H1 (cell line): ENCODE results near the gene TNFRSF8. TPM values are rescaled to one million over a fixed set of nuclear protein-coding genes. Genes with fewer than 3 reads are reported as not detected.

Experiments used
- CTCF ChIA-PET: fragments of 300-600 bp; sonication (Branson Sonifier 250); formaldehyde crosslinking; loops from one replicate; lab custom pipeline; 2021; ENCODE audit not compliant: partially characterized antibody; lab: Charles Lee
- POLR2A ChIA-PET: fragments of 300-600 bp; sonication (Branson Sonifier 250); formaldehyde crosslinking; loops from one replicate; lab custom pipeline; 2021; ENCODE audit warnings: inconsistent platforms; ENCODE audit not compliant: partially characterized antibody; lab: Charles Lee
- DNase-seq, 2 experiments: peaks; one replicate each; pipeline versions ENCODE4 v3.0.0 to v3.0.0-alpha.2; 2010 to 2022; ENCODE audit warnings: low spot score in 2 of 2, low read depth in 1 of 2, mixed read lengths in 1 of 2
- FAIRE-seq: peaks from 2 replicates; lab custom pipeline; 2011; peaks lifted over from hg19 to GRCh38; lab: Jason Lieb, UNC
- H2AFZ ChIP-seq: 2 replicates; pipeline ENCODE4 v1.8.1; 2012; ENCODE audit warnings: low read length, inconsistent platforms
- H2AK5ac ChIP-seq: 2 replicates; pipeline ENCODE4 v1.6.1; 2013; ENCODE audit warnings: low read depth, low read length
- H2BK120ac ChIP-seq: replicated peaks from 2 replicates; pipeline ENCODE3; 2013; ENCODE audit warnings: low read depth, low read length, inconsistent platforms
- H2BK12ac ChIP-seq: 2 replicates; pipeline ENCODE4 v1.6.1; 2013; ENCODE audit warnings: low read depth, low read length
- H2BK15ac ChIP-seq: 2 replicates; pipeline ENCODE4 v1.6.1; 2013; ENCODE audit warnings: low read length
- H2BK20ac ChIP-seq: 2 replicates; pipeline ENCODE4 v1.6.1; 2013; ENCODE audit warnings: low read length
- H2BK5ac ChIP-seq: 2 replicates; pipeline ENCODE4 v1.6.1; 2013; ENCODE audit warnings: low read depth, low read length
- H3K14ac ChIP-seq: 2 replicates; pipeline ENCODE4 v1.6.1; 2013; ENCODE audit warnings: inconsistent platforms; ENCODE audit not compliant: insufficient read length
- H3K18ac ChIP-seq: 2 replicates; pipeline ENCODE4 v1.6.1; 2013; ENCODE audit warnings: low read length; ENCODE audit errors: extremely low read depth
- H3K23ac ChIP-seq: 2 replicates; pipeline ENCODE4 v1.6.1; 2013; ENCODE audit warnings: inconsistent platforms; ENCODE audit not compliant: insufficient read length
- H3K23me2 ChIP-seq: 2 replicates; pipeline ENCODE4 v1.6.1; 2013; ENCODE audit warnings: low read depth, low read length
- H3K27ac ChIP-seq: 2 replicates; pipeline ENCODE4 v1.6.1; 2011; ENCODE audit warnings: low read depth, low read length, inconsistent platforms
- H3K27me3 ChIP-seq, 4 experiments: replicated peaks in 1 of 4; 1 replicate in 1 of 4; 2 replicates in 3 of 4; pipeline versions ENCODE4 v1.6.1 to v1.8.1; 2011 to 2013; ENCODE audit warnings: low read length in 3 of 4, mild to moderate bottlenecking in 3 of 4, inconsistent platforms in 2 of 4, mixed read lengths in 2 of 4, moderate library complexity in 1 of 4; ENCODE audit not compliant: control insufficient read depth in 3 of 4, insufficient read depth in 3 of 4; ENCODE audit errors: extremely low read depth in 1 of 4
- H3K36me3 ChIP-seq, 4 experiments: 2 replicates each; pipeline versions ENCODE4 v1.6.1 to v1.8.1; 2011 to 2013; ENCODE audit warnings: mild to moderate bottlenecking in 4 of 4, low read length in 3 of 4, moderate library complexity in 2 of 4, control low read depth in 1 of 4, inconsistent platforms in 1 of 4; ENCODE audit not compliant: insufficient read depth in 4 of 4, control insufficient read depth in 2 of 4
- H3K4ac ChIP-seq: replicated peaks from 2 replicates; pipeline ENCODE3; 2013; ENCODE audit warnings: low read length, low read depth, mixed read lengths, inconsistent platforms; ENCODE audit not compliant: insufficient read length
- H3K4me1 ChIP-seq, 4 experiments: replicated peaks in 1 of 4; 1 replicate in 1 of 4; 2 replicates in 3 of 4; pipeline versions ENCODE4 v1.6.1 to v1.8.1; 2011 to 2013; ENCODE audit warnings: low read length in 3 of 4, inconsistent platforms in 2 of 4, mixed read lengths in 1 of 4; ENCODE audit not compliant: insufficient read depth in 4 of 4, control insufficient read depth in 3 of 4
- H3K4me2 ChIP-seq, 2 experiments: 2 replicates each; pipeline versions ENCODE4 v1.6.1 to v1.8.1; 2011 to 2013; ENCODE audit warnings: low read depth in 2 of 2, low read length in 2 of 2, control low read depth in 1 of 2, inconsistent platforms in 1 of 2, mild to moderate bottlenecking in 1 of 2; ENCODE audit not compliant: insufficient read depth in 1 of 2
- H3K4me3 ChIP-seq, 4 experiments: fragments of 200-600, 300-600 bp in 1 of 4; sonication (generic), shearing (Covaris generic), sonication (Bioruptor Twin) in 1 of 4; 2 replicates each; pipeline versions ENCODE4 v1.5.1 to v1.8.1; 2011 to 2016; ENCODE audit warnings: low read length in 4 of 4, low read depth in 3 of 4, control low read depth in 2 of 4, inconsistent platforms in 2 of 4, mild to moderate bottlenecking in 2 of 4, mixed read lengths in 1 of 4, moderate library complexity in 1 of 4; ENCODE audit not compliant: insufficient read depth in 2 of 4; ENCODE audit errors: extremely low read depth in 1 of 4
- H3K56ac ChIP-seq: replicated peaks from 2 replicates; pipeline ENCODE3; 2013; ENCODE audit warnings: low read depth, mild to moderate bottlenecking, mixed read lengths, low read length, inconsistent platforms; ENCODE audit not compliant: insufficient read length
- H3K79me1 ChIP-seq: 2 replicates; pipeline ENCODE4 v1.6.1; 2013; ENCODE audit warnings: low read depth, low read length, control low read depth
- H3K79me2 ChIP-seq, 2 experiments: 2 replicates each; pipeline versions ENCODE4 v1.6.1 to v1.8.1; 2012 to 2013; ENCODE audit warnings: low read length in 2 of 2, mild to moderate bottlenecking in 2 of 2, inconsistent platforms in 1 of 2; ENCODE audit not compliant: insufficient read depth in 2 of 2, control insufficient read depth in 1 of 2
- H3K9ac ChIP-seq, 4 experiments: replicated peaks in 1 of 4; 1 replicate in 1 of 4; 2 replicates in 3 of 4; pipeline versions ENCODE4 v1.6.1 to v1.8.1; 2011 to 2013; ENCODE audit warnings: low read depth in 3 of 4, low read length in 3 of 4, control low read depth in 2 of 4, mild to moderate bottlenecking in 2 of 4, moderate library complexity in 2 of 4, inconsistent platforms in 1 of 4; ENCODE audit errors: extremely low read depth in 1 of 4
- H3K9me3 ChIP-seq, 2 experiments: 2 replicates each; pipeline versions ENCODE4 v1.6.1 to v1.8.1; 2012 to 2013; ENCODE audit warnings: mild to moderate bottlenecking in 2 of 2, moderate library complexity in 2 of 2, control low read depth in 1 of 2, inconsistent platforms in 1 of 2, low read depth in 1 of 2, low read length in 1 of 2, mixed read lengths in 1 of 2; ENCODE audit not compliant: insufficient read depth in 2 of 2
- H4K20me1 ChIP-seq, 2 experiments: replicated peaks in 1 of 2; 2 replicates each; pipeline versions ENCODE3 to v1.8.1; 2011 to 2013; ENCODE audit warnings: inconsistent platforms in 2 of 2, low read length in 2 of 2, mild to moderate bottlenecking in 1 of 2; ENCODE audit not compliant: insufficient read depth in 2 of 2, control insufficient read depth in 1 of 2
- H4K5ac ChIP-seq: 2 replicates; pipeline ENCODE4 v1.6.1; 2013; ENCODE audit warnings: low read length, low read depth, mixed read lengths, inconsistent platforms; ENCODE audit not compliant: insufficient read length
- H4K8ac ChIP-seq: 2 replicates; pipeline ENCODE4 v1.8.0; 2013; ENCODE audit warnings: mild to moderate bottlenecking, moderate library complexity, low read length, inconsistent platforms; ENCODE audit not compliant: insufficient read depth; ENCODE audit errors: extremely low read depth
- H4K91ac ChIP-seq: replicated peaks from 2 replicates; pipeline ENCODE3; 2013; ENCODE audit warnings: low read length, mixed read lengths, inconsistent platforms; ENCODE audit not compliant: insufficient read length
- HDAC2 ChIP-seq, 2 experiments: fragments of 300-600 bp in 1 of 2; sonication (generic) in 1 of 2; IDR thresholded peaks; 2 replicates each; pipeline ENCODE4 v1.6.1; 2011 to 2012; ENCODE audit warnings: low read depth in 2 of 2, low read length in 2 of 2, mild to moderate bottlenecking in 2 of 2, moderate library complexity in 2 of 2, borderline replicate concordance in 1 of 2, inconsistent platforms in 1 of 2
- MAFK ChIP-seq: IDR thresholded peaks from 2 replicates; pipeline ENCODE4 v1.6.1; 2012; ENCODE audit warnings: low read depth, mild to moderate bottlenecking, improper control_type of control experiment, low read length
- POU5F1 ChIP-seq: IDR thresholded peaks from 2 replicates; pipeline ENCODE4 v1.6.1; 2011; ENCODE audit warnings: low read depth, mild to moderate bottlenecking, low read length, moderate library complexity
- TCF12 ChIP-seq: IDR thresholded peaks from 2 replicates; pipeline ENCODE4 v1.6.1; 2011; ENCODE audit warnings: low read depth, mild to moderate bottlenecking, low read length
- WGBS, 2 experiments: shearing (Covaris generic) in 1 of 2; methylation state at CpG; one replicate each; pipeline versions ENCODE4 v1.1.6 to v1.1.7; 2013 to 2015; ENCODE audit warnings: low lambda C conversion rate in 2 of 2, mixed read lengths in 2 of 2, inconsistent platforms in 1 of 2, low coverage in 1 of 2, missing lambda C conversion rate in 1 of 2; ENCODE audit not compliant: insufficient replicate concordance in 2 of 2, insufficient coverage in 1 of 2, insufficient read length in 1 of 2; ENCODE audit errors: extremely low coverage in 1 of 2, missing lambda C conversion rate in 1 of 2; 5-methylcytosine and 5-hydroxymethylcytosine counted together
- polyA plus RNA-seq, 7 experiments: library from polyadenylated mRNA; depleted of rRNA in 3 of 7; stranded (reverse) in 5 of 7; unstranded in 2 of 7; fragments of >200 nt in 5 of 7; fragments of 200-250 nt in 2 of 7; gene quantifications; 1 replicate in 5 of 7; 2 replicates in 1 of 7; 4 replicates in 1 of 7; pipeline versions ENCODE4 v1.2.1 to v1.2.3, GENCODE V29; 2011 to 2013; ENCODE audit warnings: missing spikeins in 2 of 7, mixed read lengths in 2 of 7
- total RNA-seq: library from RNA; stranded (reverse); fragmentation: NEBNext Ultra II Directional; extraction: Animal tissue kit (Norgen Biotek cat#: 25700); gene quantifications from 2 replicates; pipeline ENCODE4 v1.2.1, GENCODE V29; 2021

Gene TNFRSF8
- total and polyA plus RNA-seq, 2 of the 8 experiments (the other 6 are each of a cell fraction or from before 2014, with no cell fraction given) = 23.2 to 32.7 TPM

DNA sequence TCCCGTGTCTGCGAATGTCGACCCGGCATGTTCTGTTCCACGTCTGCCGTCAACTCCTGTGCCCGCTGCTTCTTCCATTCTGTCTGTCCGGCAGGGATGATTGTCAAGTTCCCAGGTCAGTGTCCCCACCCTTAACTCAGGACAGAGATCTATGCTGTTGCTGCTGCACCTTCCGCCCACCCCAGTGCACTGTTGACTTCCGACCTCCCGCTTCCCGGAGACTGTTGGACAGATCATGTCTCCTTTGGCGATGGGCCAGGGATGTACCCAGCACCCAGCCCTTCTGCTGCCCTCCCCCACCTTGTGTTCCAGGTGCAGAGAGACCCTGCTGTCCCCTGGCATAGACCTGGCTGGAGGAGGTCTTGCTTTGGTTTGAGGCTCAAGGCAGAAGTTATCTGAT, 41.3 kb downstream of the TNFRSF8 start:
- Histone ChIP-seq H2BK120ac (no peak overlapping the region), H3K27ac (no peak overlapping the region), H3K9me3 (no peaks in the 10 kb centered on the region), H3K4ac (no peak overlapping the region), H2BK5ac (no peak overlapping the region), H3K36me3 (peaks cover 4 to 12% (median 7%) of the 10 kb centered on the region in 4 experiments; a peak in 6 of 8 replicates), H3K4me2 (no peak overlapping the region), H3K23ac (no peak overlapping the region), H3K4me3 (no peak overlapping the region), H4K8ac (no peak overlapping the region), H2AK5ac (no peak overlapping the region), H3K9ac (no peak overlapping the region), H3K4me1 (no peaks in the 10 kb centered on the region), H2BK12ac (no peak overlapping the region), H3K56ac (no peak overlapping the region), H3K27me3 (no peaks in the 10 kb centered on the region), H4K5ac (no peak overlapping the region), H3K18ac (no peak overlapping the region), H2AFZ (no peak overlapping the region), H4K20me1 (peaks cover 1 to 4% of the 10 kb centered on the region in 2 experiments), H4K91ac (no peak overlapping the region), H2BK20ac (no peak overlapping the region), H3K14ac (no peak overlapping the region), H2BK15ac (no peak overlapping the region), H3K79me2 (no peaks in the 10 kb centered on the region), H3K79me1 (no peaks in the 10 kb centered on the region), H3K23me2 (no peaks in the 10 kb centered on the region; the same call in 1 of the 2 replicates)
- DNase-seq = no peak
- no peak for FAIRE-seq
- whole genome bisulfite sequencing, 2 experiments = 89% methylated on average over 13 of the region's 13 CpGs; no CpG with 5 or more reads in 1 of the 2 experiments
- ChIA-PET CTCF (interaction anchor here (0.6 kb wide), 1 partner anchor 49 kb away, joined by 3 read pairs; no protein-coding TSS in a partner anchor), POLR2A (no interaction called here)
- TF ChIP-seq HDAC2 (IDR thresholded peaks at IDR 0.05; ENCODE audit: borderline replicate concordance in 1 of 2, low read depth in 2 of 2, low read length in 2 of 2) (no peak), MAFK (no peak), TCF12 (no peak), POU5F1 (no peak)
